ENCODE measurements around the gene SV2A.

DNA sequence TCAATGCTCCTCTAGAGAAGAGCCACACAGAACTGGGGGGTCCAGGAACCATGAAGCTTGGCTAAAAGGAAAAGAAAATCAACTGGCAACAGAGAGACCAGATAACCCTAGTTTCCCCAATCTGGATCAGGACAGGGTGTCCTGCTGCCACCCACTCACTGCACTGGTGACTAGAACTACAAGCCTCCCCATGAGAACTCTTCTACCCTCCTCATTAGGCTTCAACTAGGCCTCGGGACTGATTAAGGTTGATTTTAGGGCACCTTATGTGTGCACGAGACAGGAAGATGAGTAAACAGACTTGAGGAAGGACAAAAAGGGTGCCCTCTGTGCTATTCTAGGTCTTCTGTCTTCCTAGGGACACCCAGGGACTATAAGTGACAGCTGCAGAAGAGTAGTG is 12.2 kb upstream of the SV2A start:
- no peak for TF ChIP-seq POU2F2 (IDR thresholded peaks at IDR 0.05; ENCODE audit: low read depth, low read length)
- no peak for TF ChIP-seq POLR2AphosphoS5 (IDR thresholded peaks at IDR 0.05; ENCODE audit: low read depth, low read length)
- no peak for TF ChIP-seq POLR2A (IDR thresholded peaks at IDR 0.05; ENCODE audit: low read depth, low read length)

Measured in GM12891 (cell line).